Activated naive CD4-positive, alpha-beta T cell treated with anti-CD3 and anti-CD28 coated beads, Interleukin-2, amount 50 U/mL, for 24 hours (primary cell): ENCODE results near the gene GLRA1.
"Not testable (repeated sequence)": the region's sequence is repeated elsewhere in the genome, so short reads cannot be mapped to it uniquely, and the experiment has no call there.

Source experiments
- H3K27ac Mint-ChIP-seq: one replicate; pipeline ENCODE4 v1.8.0; 2021; ENCODE audit warnings: mild to moderate bottlenecking, mixed read lengths
- H3K27me3 Mint-ChIP-seq: one replicate; pipeline ENCODE4 v1.8.0; 2021; ENCODE audit warnings: mixed read lengths
- H3K36me3 Mint-ChIP-seq: one replicate; pipeline ENCODE4 v1.8.0; 2021; ENCODE audit warnings: mixed read lengths
- H3K4me1 Mint-ChIP-seq: one replicate; pipeline ENCODE4 v1.8.0; 2021; ENCODE audit warnings: mixed read lengths
- H3K4me3 Mint-ChIP-seq: one replicate; pipeline ENCODE4 v1.8.0; 2021; ENCODE audit warnings: mild to moderate bottlenecking, mixed read lengths
- H3K9me3 Mint-ChIP-seq: one replicate; pipeline ENCODE4 v1.8.0; 2021; ENCODE audit warnings: mixed read lengths

Gene GLRA1

GRCh38 chr5:151872701-151873100 lies 52.0 kb downstream of the GLRA1 start:
- Mint-ChIP-seq H3K36me3 (peaks cover 3% of the 10 kb centered on the region), H3K27me3 (no peaks in the 10 kb centered on the region), H3K4me3 (no peak overlapping the region), H3K27ac (no peak overlapping the region), H3K4me1 (no peaks in the 10 kb centered on the region), H3K9me3 (peaks cover 5% of the 10 kb centered on the region)

- no peak overlapping the region for H3K27ac Mint-ChIP-seq
- H3K4me1 Mint-ChIP-seq: no peaks in the 10 kb centered on the region
- H3K36me3 Mint-ChIP-seq: no peaks in the 10 kb centered on the region
- H3K27me3 Mint-ChIP-seq: no peaks in the 10 kb centered on the region
- no peaks in the 10 kb centered on the region for H3K9me3 Mint-ChIP-seq
- H3K4me3 Mint-ChIP-seq: no peak overlapping the region
Observed at GRCh38 chr5:151870820-151871219, 53.8 kb downstream of the GLRA1 start.

GRCh38 chr5:151870271-151870670 lies 54.4 kb downstream of the GLRA1 start:
- Mint-ChIP-seq H3K9me3 (no peaks in the 10 kb centered on the region), H3K36me3 (no peaks in the 10 kb centered on the region), H3K4me3 (no peak overlapping the region), H3K27ac (no peak overlapping the region), H3K4me1 (no peaks in the 10 kb centered on the region), H3K27me3 (no peaks in the 10 kb centered on the region)

GRCh38 chr5:151869843-151870242 lies 54.8 kb downstream of the GLRA1 start:
- Mint-ChIP-seq H3K36me3 (no peaks in the 10 kb centered on the region), H3K4me3 (no peak overlapping the region), H3K4me1 (no peaks in the 10 kb centered on the region), H3K27me3 (no peaks in the 10 kb centered on the region), H3K27ac (no peak overlapping the region), H3K9me3 (no peaks in the 10 kb centered on the region)

GRCh38 chr5:151868451-151868850 lies 56.2 kb downstream of the GLRA1 start:
- H3K4me3 Mint-ChIP-seq: no peak overlapping the region
- H3K27ac Mint-ChIP-seq: no peak overlapping the region
- no peaks in the 10 kb centered on the region for H3K27me3 Mint-ChIP-seq
- no peaks in the 10 kb centered on the region for H3K36me3 Mint-ChIP-seq
- no peaks in the 10 kb centered on the region for H3K4me1 Mint-ChIP-seq
- H3K9me3 Mint-ChIP-seq: no peaks in the 10 kb centered on the region

- Mint-ChIP-seq H3K9me3 (no peaks in the 10 kb centered on the region), H3K27ac (no peak overlapping the region), H3K36me3 (peaks cover 4% of the 10 kb centered on the region), H3K4me1 (no peaks in the 10 kb centered on the region), H3K27me3 (no peaks in the 10 kb centered on the region), H3K4me3 (no peak overlapping the region)
Observed at GRCh38 chr5:151864061-151864748, 60.4 kb downstream of the GLRA1 start.

GRCh38 chr5:151863566-151863965 lies 61.1 kb downstream of the GLRA1 start:
- H3K36me3 Mint-ChIP-seq: peaks cover 4% of the 10 kb centered on the region
- H3K4me3 Mint-ChIP-seq: no peak overlapping the region
- no peak overlapping the region for H3K27ac Mint-ChIP-seq
- no peaks in the 10 kb centered on the region for H3K27me3 Mint-ChIP-seq
- no peaks in the 10 kb centered on the region for H3K9me3 Mint-ChIP-seq
- H3K4me1 Mint-ChIP-seq: no peaks in the 10 kb centered on the region

GRCh38 chr5:151862811-151863472 lies 61.7 kb downstream of the GLRA1 start:
- H3K27me3 Mint-ChIP-seq: no peaks in the 10 kb centered on the region
- H3K4me3 Mint-ChIP-seq: no peak overlapping the region
- H3K9me3 Mint-ChIP-seq: no peaks in the 10 kb centered on the region
- H3K36me3 Mint-ChIP-seq: peaks cover 4% of the 10 kb centered on the region
- no peaks in the 10 kb centered on the region for H3K4me1 Mint-ChIP-seq
- no peak overlapping the region for H3K27ac Mint-ChIP-seq

- H3K36me3 Mint-ChIP-seq, H3K4me1 Mint-ChIP-seq, H3K4me3 Mint-ChIP-seq, H3K27me3 Mint-ChIP-seq, H3K9me3 Mint-ChIP-seq, H3K27ac Mint-ChIP-seq: not testable (repeated sequence)
Observed at GRCh38 chr5:151860867-151861266, 63.8 kb downstream of the GLRA1 start.

GRCh38 chr5:151856861-151857260 lies 67.8 kb downstream of the GLRA1 start:
- H3K27me3 Mint-ChIP-seq: no peaks in the 10 kb centered on the region
- H3K36me3 Mint-ChIP-seq: peaks cover 3% of the 10 kb centered on the region
- no peak overlapping the region for H3K4me3 Mint-ChIP-seq
- no peaks in the 10 kb centered on the region for H3K9me3 Mint-ChIP-seq
- H3K4me1 Mint-ChIP-seq: no peaks in the 10 kb centered on the region
- no peak overlapping the region for H3K27ac Mint-ChIP-seq

- Mint-ChIP-seq H3K4me3 (no peak overlapping the region), H3K27ac (no peak overlapping the region), H3K4me1 (no peaks in the 10 kb centered on the region), H3K9me3 (no peaks in the 10 kb centered on the region), H3K36me3 (no peaks in the 10 kb centered on the region), H3K27me3 (no peaks in the 10 kb centered on the region)
Observed at GRCh38 chr5:151855701-151856100, 69.0 kb downstream of the GLRA1 start.

GRCh38 chr5:151847871-151848270 lies 76.8 kb downstream of the GLRA1 start:
- Mint-ChIP-seq H3K27ac (no peak overlapping the region), H3K9me3 (no peaks in the 10 kb centered on the region), H3K4me1 (no peaks in the 10 kb centered on the region), H3K4me3 (no peak overlapping the region), H3K27me3 (no peaks in the 10 kb centered on the region), H3K36me3 (no peaks in the 10 kb centered on the region)

- H3K9me3 Mint-ChIP-seq: no peaks in the 10 kb centered on the region
- H3K4me3 Mint-ChIP-seq: no peak overlapping the region
- no peaks in the 10 kb centered on the region for H3K27me3 Mint-ChIP-seq
- H3K27ac Mint-ChIP-seq: no peak overlapping the region
- no peaks in the 10 kb centered on the region for H3K36me3 Mint-ChIP-seq
- no peaks in the 10 kb centered on the region for H3K4me1 Mint-ChIP-seq
Observed at GRCh38 chr5:151846765-151847164, 77.9 kb downstream of the GLRA1 start.

- H3K4me1 Mint-ChIP-seq: peaks cover 27% of the 10 kb centered on the region
- H3K9me3 Mint-ChIP-seq: peaks cover 35% of the 10 kb centered on the region
- H3K36me3 Mint-ChIP-seq: peaks cover 40% of the 10 kb centered on the region
- H3K27ac Mint-ChIP-seq, H3K4me3 Mint-ChIP-seq, H3K27me3 Mint-ChIP-seq: not testable (repeated sequence)
Observed at GRCh38 chr5:151832843-151833242, 91.8 kb downstream of the GLRA1 start.

- H3K36me3 Mint-ChIP-seq: peaks cover 35% of the 10 kb centered on the region
- peaks cover 27% of the 10 kb centered on the region for H3K4me1 Mint-ChIP-seq
- no peaks in the 10 kb centered on the region for H3K27me3 Mint-ChIP-seq
- H3K4me3 Mint-ChIP-seq: no peak overlapping the region
- H3K9me3 Mint-ChIP-seq: peaks cover 20% of the 10 kb centered on the region
- no peak overlapping the region for H3K27ac Mint-ChIP-seq
Observed at GRCh38 chr5:151829370-151829769, 95.3 kb downstream of the GLRA1 start.

- H3K9me3 Mint-ChIP-seq: no peaks in the 10 kb centered on the region
- peaks cover 11% of the 10 kb centered on the region for H3K4me1 Mint-ChIP-seq
- no peak overlapping the region for H3K27ac Mint-ChIP-seq
- H3K36me3 Mint-ChIP-seq: peaks cover 11% of the 10 kb centered on the region
- no peak overlapping the region for H3K4me3 Mint-ChIP-seq
- no peaks in the 10 kb centered on the region for H3K27me3 Mint-ChIP-seq
Observed at GRCh38 chr5:151825445-151825844, 99.2 kb downstream of the GLRA1 start.

GRCh38 chr5:151822141-151822540 lies 102.5 kb downstream of the GLRA1 start:
- H3K27ac Mint-ChIP-seq: no peak overlapping the region
- H3K4me3 Mint-ChIP-seq: no peak overlapping the region
- no peaks in the 10 kb centered on the region for H3K27me3 Mint-ChIP-seq
- H3K4me1 Mint-ChIP-seq: peaks cover 4% of the 10 kb centered on the region
- no peaks in the 10 kb centered on the region for H3K9me3 Mint-ChIP-seq
- no peaks in the 10 kb centered on the region for H3K36me3 Mint-ChIP-seq
